ENCODE results near the gene RTEL1. TPM values are rescaled to one million over a fixed set of nuclear protein-coding genes. Genes with fewer than 3 reads are reported as not detected.
A peak's percentile ranks its signal among the peaks of the same experiment; 100 is the strongest.

RTEL1 gene
- total and polyA plus RNA-seq, 9 of the 15 experiments (the other 6 are each of a cell fraction or from before 2014, with no cell fraction given), result 0.36 to 61.0 (median 17.9) TPM

DNA sequence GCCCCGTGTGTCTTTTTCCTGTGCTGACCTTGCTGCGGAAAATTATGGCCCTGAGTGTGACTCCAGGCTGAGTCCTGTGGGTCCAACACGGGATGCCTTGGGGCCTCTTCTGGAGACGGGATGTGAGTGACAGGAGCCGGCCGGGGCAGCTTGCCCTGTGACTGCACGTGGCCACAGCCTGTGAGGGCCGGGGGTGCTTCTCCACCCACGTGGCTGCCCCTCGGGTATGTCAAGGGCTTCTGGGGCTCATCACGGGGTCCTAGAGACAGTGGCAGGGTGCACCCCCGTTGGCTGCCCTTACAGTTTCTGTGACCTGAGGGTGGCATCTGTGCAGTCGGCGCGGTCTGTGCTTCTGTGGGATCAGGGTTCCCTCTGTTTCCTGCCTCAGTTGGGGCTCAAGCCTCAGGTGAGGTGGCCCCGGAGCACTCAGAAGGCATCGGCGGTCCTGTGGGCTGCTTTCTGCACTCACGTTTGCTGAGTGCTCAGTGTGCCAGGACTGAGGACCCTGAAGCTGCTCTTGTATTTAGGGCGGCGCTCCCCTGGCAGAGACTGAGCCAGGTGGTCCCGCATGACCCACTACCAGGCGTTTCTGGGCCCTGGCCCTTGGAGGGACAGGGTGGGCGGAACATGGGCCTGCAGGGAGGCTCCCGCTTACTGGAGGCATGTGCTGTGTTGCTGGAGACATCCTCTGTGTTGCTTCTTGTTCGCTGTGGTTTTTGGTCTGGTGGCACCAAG lies 5.4 kb downstream of the RTEL1 start:
- H3K9ac ChIP-seq (ENCODE audit: insufficient read depth in 1 of 2, low read depth in 2 of 2, low read length in 2 of 2), result peak overlapping the region in 1 of 2 experiments; percentile 47; a peak in 1 of 4 replicates
- POLR2A ChIA-PET, result no interaction called here
- TF ChIP-seq, protein P1, sequence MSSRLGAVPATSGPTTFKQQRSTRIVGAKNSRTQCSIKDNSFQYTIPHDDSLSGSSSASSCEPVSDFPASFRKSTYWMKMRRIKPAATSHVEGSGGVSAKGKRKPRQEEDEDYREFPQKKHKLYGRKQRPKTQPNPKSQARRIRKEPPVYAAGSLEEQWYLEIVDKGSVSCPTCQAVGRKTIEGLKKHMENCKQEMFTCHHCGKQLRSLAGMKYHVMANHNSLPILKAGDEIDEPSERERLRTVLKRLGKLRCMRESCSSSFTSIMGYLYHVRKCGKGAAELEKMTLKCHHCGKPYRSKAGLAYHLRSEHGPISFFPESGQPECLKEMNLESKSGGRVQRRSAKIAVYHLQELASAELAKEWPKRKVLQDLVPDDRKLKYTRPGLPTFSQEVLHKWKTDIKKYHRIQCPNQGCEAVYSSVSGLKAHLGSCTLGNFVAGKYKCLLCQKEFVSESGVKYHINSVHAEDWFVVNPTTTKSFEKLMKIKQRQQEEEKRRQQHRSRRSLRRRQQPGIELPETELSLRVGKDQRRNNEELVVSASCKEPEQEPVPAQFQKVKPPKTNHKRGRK (tag; IDR thresholded peaks at IDR 0.05), result no peak
- H3K27ac ChIP-seq (ENCODE audit: extremely low read depth, low read depth, low read length), result no peak overlapping the region
- H3K9me3 ChIP-seq (replicated peaks; ENCODE audit: control insufficient read depth, insufficient read depth, low read depth, low read length), result no peaks in the 10 kb centered on the region
- peaks cover 16% of the 10 kb centered on the region for H3K79me2 ChIP-seq (ENCODE audit: control insufficient read depth, insufficient read depth, low read length)
- no peaks in the 10 kb centered on the region for H4K20me1 ChIP-seq (replicated peaks; ENCODE audit: control insufficient read depth, insufficient read depth, low read length)
- FAIRE-seq, result no peak
- no TSS peak for BruUV-seq (replicated peaks)
- DNase-seq (ENCODE audit: extremely low read depth in 1 of 4, low spot score in 3 of 4), result no peak
- peaks cover 6 to 35% of the 10 kb centered on the region in 2 experiments; a peak in 4 of 5 replicates for H3K4me1 ChIP-seq (replicated peaks in 1 of 2; ENCODE audit: control insufficient read depth in 2 of 2, insufficient read depth in 2 of 2, low read length in 2 of 2)
- in situ Hi-C loops (cut with MboI), result no loop called here
- H3K36me3 ChIP-seq (ENCODE audit: control insufficient read depth, insufficient read depth, low read length), result peaks cover 84% of the 10 kb centered on the region; the same call in 2 of the 3 replicates
- no peak overlapping the region for H2AFZ ChIP-seq (ENCODE audit: low read depth, low read length)
- WGBS (ENCODE audit: insufficient coverage, low coverage, missing lambda C conversion rate), result 92% methylated on average over 25 of the region's 26 CpGs
- intact Hi-C loops (cut with micrococcal nuclease), result no loop called here
- no peaks in the 10 kb centered on the region for H3K27me3 ChIP-seq (ENCODE audit: control insufficient read depth in 2 of 2, insufficient read depth in 2 of 2, low read length in 2 of 2)
- ATAC-seq, result no peak
- no peak overlapping the region for H3K4me3 ChIP-seq
- no peak overlapping the region for H3K4me2 ChIP-seq (ENCODE audit: insufficient read depth, low read length)
- peaks cover 3% of the 10 kb centered on the region for H3K9me1 ChIP-seq (ENCODE audit: control insufficient read depth, insufficient read depth, low read length)
- CTCF ChIA-PET (ENCODE audit: low intra/inter-chr PET ratio), result no interaction called here
